ENCODE data around the gene VGLL4. TPM values are rescaled to one million over a fixed set of nuclear protein-coding genes. Genes with fewer than 3 reads are reported as not detected.

Gene VGLL4
- total RNA-seq, 1 donor from 2014 or later = 146 TPM

GRCh38 chr3:11544412-11545181, 99.1 kb downstream of the VGLL4 start:
- no peak for DNase-seq (ENCODE audit: low spot score in 2 of 2)
- Histone ChIP-seq H3K27ac (peak overlapping the region; percentile 45 to 67), H3K9me3 (no peaks in the 10 kb centered on the region), H3K4me3 (no peak overlapping the region), H3K36me3 (no peaks in the 10 kb centered on the region), H3K4me1 (peaks cover 0 to 32% of the 10 kb centered on the region in 2 donors), H3K27me3 (no peaks in the 10 kb centered on the region)
- intact Hi-C loops (cut with DNase I) = no loop called here
- no peak for TF ChIP-seq CTCF (IDR thresholded peaks at IDR 0.05)

- Histone ChIP-seq H3K4me1 (peaks cover 0 to 32% of the 10 kb centered on the region in 2 donors), H3K27me3 (no peaks in the 10 kb centered on the region), H3K4me3 (no peak overlapping the region), H3K36me3 (no peaks in the 10 kb centered on the region), H3K27ac (peak overlapping the region; percentile 45 to 67), H3K9me3 (no peaks in the 10 kb centered on the region)
- intact Hi-C loops (cut with DNase I) = no loop called here
- no peak for DNase-seq (ENCODE audit: low spot score in 2 of 2)
- TF ChIP-seq CTCF (IDR thresholded peaks at IDR 0.05) = no peak
These were observed 99.7 kb downstream of the VGLL4 start for GRCh38 chr3:11543948-11544387.

GRCh38 chr3:11543141-11543947, 100.4 kb downstream of the VGLL4 start:
- TF ChIP-seq CTCF (IDR thresholded peaks at IDR 0.05) = no peak
- Histone ChIP-seq H3K27ac (peak overlapping the region; percentile 45 to 73), H3K9me3 (no peaks in the 10 kb centered on the region), H3K4me1 (peaks cover 0 to 32% of the 10 kb centered on the region in 2 donors), H3K27me3 (no peaks in the 10 kb centered on the region), H3K4me3 (no peak overlapping the region), H3K36me3 (no peaks in the 10 kb centered on the region)
- DNase-seq (ENCODE audit: low spot score in 2 of 2) = no peak
- intact Hi-C loops (cut with DNase I) = no loop called here

GRCh38 chr3:11542551-11542950, 101.2 kb downstream of the VGLL4 start:
- peak overlapping the region; percentile 70 to 73 for H3K27ac ChIP-seq

More at GRCh38 chr3:11542551-11542950, 101.2 kb downstream of the VGLL4 start:
- Histone ChIP-seq H3K4me1 (peaks cover 0 to 32% of the 10 kb centered on the region in 2 donors), H3K27me3 (no peaks in the 10 kb centered on the region), H3K36me3 (no peaks in the 10 kb centered on the region), H3K9me3 (no peaks in the 10 kb centered on the region), H3K4me3 (no peak overlapping the region)
- no peak for TF ChIP-seq CTCF (IDR thresholded peaks at IDR 0.05)
- no peak for DNase-seq (ENCODE audit: low spot score in 2 of 2)
- intact Hi-C loops (cut with DNase I) = no loop called here

Measured in ascending aorta (tissue), 2 donors.